Measurements from ENCODE around the gene ZFP64.
"Not testable (repeated sequence)": the region's sequence is repeated elsewhere in the genome, so short reads cannot be mapped to it uniquely, and the experiment has no call there.

Gene ZFP64

GRCh38 chr20:52204136-52204535 lies 12.6 kb upstream of the ZFP64 start:
- no peak for DNase-seq (ENCODE audit: low read depth in 2 of 2)

GRCh38 chr20:52201395-52201794 lies 9.8 kb upstream of the ZFP64 start:
- DNase-seq (ENCODE audit: low read depth in 2 of 2) = no peak

GRCh38 chr20:52200870-52201269 lies 9.3 kb upstream of the ZFP64 start:
- DNase-seq (ENCODE audit: low read depth in 2 of 2) = no peak

- DNase-seq (ENCODE audit: low read depth in 2 of 2) = no peak
Observed at GRCh38 chr20:52196845-52197244, 5.3 kb upstream of the ZFP64 start.

DNA sequence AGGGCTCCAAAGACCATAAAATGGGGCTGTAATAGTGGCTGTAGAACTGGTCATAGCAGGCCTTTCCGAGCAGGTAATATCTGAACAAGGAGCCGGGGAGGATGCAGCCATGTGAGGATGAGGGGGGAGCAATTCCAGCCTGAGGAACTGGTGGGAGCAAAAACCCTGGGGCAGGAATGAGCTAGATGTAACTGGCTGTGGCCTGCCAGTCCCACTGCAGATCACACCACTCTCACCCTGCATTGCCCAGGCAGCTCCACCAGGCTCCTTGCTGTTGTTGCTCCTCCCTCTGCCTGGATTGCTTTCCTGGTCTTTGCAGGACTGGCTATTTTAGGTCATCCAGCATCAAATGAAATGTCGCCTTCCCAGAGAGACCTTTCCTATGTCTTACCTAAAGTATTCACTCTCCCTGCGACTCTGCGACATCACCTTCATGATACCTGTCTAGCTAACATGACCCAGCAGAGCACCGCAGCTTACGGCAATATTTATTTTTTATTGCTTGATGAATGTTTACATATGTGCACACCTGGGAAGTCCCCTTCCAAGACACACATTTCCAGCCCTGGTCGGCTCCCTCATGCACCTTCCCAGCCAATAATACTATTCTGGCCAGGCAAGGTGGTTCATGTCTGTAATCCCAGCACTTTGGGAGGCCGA lies 2.4 kb upstream of the ZFP64 start:
- no peak for DNase-seq (ENCODE audit: low read depth in 2 of 2)

GRCh38 chr20:52193133-52193532 lies 1.6 kb upstream of the ZFP64 start:
- DNase-seq (ENCODE audit: low read depth in 2 of 2) = no peak

DNA sequence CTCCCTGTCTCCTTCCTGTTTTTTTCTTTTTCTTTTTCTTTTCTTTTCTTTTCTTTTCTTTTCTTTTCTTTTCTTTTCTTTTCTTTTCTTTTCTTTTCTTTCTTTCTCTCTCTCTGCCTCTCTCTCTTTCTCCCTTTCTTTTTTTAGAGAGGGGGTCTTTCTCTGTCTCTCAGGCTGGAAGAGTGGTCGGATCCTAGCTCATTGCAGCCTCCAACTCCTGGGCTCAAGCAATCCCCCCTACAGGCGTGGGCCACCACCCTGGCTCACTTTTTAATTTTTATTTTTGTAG lies 1.1 kb upstream of the ZFP64 start:
- not testable (repeated sequence) for DNase-seq (ENCODE audit: low read depth in 2 of 2)

GRCh38 chr20:52191916-52192718 lies 538 bp upstream of the ZFP64 start:
- no peak for DNase-seq (ENCODE audit: low read depth in 2 of 2)

DNA sequence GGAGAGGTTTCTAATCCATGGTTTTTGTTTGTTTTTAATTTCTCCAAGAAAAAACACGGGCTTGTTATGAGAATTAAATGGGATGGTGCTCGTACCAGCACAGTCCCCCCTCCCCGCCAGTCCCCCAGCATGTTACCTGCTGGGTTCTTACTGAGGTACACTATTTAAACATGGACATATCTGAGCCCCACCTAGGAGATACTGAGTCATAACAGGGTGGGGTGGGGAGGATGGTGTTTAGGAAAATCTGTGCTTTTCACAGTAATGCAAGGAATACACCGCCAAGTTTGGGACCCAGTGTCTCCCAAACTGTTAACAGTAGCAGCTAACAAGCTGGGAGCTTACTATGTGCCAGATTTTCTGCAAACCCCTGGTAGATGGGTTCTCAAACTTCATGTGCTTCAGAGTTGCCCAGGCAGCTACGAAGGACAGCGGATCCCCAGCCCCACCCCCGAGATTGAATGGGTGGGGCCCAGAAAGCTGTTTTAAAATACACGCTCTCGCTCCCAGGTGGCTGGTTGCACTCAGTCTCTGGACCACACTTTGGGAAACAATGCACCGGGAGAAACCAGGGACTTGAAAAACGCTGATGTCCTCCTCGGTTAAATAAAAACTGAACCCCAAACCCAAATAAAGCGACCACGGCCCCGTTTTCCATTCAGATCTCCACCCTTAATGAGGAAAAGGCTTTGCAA lies 995 bp downstream of the ZFP64 start:
- no peak for DNase-seq (ENCODE audit: low read depth in 2 of 2)

GRCh38 chr20:52181766-52182165 lies 9.8 kb downstream of the ZFP64 start:
- no peak for DNase-seq (ENCODE audit: low read depth in 2 of 2)

- DNase-seq (ENCODE audit: low read depth in 2 of 2) = no peak
Observed at GRCh38 chr20:52180180-52180840, 11.3 kb downstream of the ZFP64 start.

DNA sequence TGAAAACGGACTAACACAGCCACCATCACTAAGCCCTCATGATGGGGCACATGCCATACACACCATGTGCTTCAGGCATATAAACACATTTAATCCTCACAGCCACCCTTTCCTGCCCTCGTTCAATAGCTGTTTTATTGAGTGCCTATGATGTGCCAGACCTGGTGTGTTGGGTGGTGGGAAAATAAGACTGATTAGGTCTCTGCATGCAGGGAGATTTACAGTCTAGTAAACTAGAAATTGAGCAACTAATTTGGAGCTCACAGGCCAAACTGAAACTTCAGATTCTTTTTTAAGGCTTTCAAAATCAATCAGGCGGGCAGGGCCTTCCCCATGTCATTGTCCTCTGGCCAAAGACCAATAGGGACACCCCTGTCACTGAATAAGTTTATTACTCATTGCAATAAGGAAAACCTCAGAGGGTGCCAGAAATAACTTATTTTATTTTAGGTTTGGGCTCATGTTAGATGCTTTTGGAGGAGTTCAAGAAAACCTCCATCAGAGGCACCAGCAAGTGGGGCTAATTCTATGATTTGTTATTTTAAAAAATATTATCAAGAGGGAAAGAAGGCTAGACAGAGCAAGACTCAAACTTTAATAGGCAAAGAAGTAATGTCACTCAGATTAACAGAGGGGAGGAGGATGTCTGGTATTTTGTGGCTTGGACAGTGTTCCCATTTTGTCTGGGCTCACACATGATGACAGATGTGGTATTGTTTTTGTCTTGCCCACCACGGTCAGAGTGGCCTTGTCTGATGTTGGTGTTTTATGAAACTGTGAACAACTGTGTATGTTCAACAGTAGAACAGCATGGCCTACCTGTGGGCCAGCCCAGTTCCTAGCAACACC lies 12.0 kb downstream of the ZFP64 start:
- DNase-seq (ENCODE audit: low read depth in 2 of 2) = no peak

DNA sequence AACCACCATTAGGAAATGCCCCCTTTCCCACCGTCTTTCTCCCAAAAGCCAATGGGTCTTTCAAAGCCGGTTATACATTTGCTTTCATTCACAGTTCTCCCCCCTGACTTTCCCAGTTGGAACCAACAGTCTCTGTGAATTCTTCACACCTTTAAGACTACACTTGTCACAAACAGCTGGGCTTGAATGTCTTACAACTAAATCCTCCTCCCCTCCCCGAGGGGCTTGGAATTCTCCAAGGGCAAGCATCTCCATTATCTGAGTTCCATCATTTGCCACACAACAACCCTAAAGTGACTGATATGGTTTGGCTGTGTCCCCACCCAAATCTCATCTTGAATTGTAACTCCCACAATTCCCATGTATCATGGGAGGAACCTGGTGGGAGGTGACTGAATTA lies 12.9 kb downstream of the ZFP64 start:
- no peak for DNase-seq (ENCODE audit: low read depth in 2 of 2)

- no peak for DNase-seq (ENCODE audit: low read depth in 2 of 2)
Observed at GRCh38 chr20:52175840-52176239, 15.7 kb downstream of the ZFP64 start.

- DNase-seq (ENCODE audit: low read depth in 2 of 2) = no peak
Observed at GRCh38 chr20:52172392-52173047, 19.1 kb downstream of the ZFP64 start.

- no peak for DNase-seq (ENCODE audit: low read depth in 2 of 2)
Observed at GRCh38 chr20:52171025-52171424, 20.6 kb downstream of the ZFP64 start.

DNA sequence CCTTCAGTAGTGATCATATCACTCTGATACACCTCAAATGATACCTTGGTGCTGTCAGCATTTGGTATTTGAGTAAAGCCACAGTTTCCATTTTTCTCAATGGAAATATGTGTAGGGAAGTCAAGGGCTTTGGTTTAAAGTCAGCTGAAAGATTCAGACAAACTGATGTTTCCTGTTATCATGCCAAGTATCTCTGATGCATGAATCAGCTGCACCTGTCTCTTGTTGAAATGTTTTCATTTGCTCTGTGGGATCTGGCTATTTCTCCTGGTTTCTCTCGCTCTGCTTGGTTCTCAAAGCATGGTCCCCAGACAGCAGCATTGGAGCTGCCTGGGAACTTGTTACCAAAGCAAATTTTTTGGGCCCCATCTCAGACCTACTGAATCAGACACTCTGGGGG lies 23.5 kb downstream of the ZFP64 start:
- no peak for DNase-seq (ENCODE audit: low read depth in 2 of 2)

GRCh38 chr20:52167232-52167840 lies 24.2 kb downstream of the ZFP64 start:
- no peak for DNase-seq (ENCODE audit: low read depth in 2 of 2)

GRCh38 chr20:52166150-52166549 lies 25.4 kb downstream of the ZFP64 start:
- no peak for DNase-seq (ENCODE audit: low read depth in 2 of 2)

DNA sequence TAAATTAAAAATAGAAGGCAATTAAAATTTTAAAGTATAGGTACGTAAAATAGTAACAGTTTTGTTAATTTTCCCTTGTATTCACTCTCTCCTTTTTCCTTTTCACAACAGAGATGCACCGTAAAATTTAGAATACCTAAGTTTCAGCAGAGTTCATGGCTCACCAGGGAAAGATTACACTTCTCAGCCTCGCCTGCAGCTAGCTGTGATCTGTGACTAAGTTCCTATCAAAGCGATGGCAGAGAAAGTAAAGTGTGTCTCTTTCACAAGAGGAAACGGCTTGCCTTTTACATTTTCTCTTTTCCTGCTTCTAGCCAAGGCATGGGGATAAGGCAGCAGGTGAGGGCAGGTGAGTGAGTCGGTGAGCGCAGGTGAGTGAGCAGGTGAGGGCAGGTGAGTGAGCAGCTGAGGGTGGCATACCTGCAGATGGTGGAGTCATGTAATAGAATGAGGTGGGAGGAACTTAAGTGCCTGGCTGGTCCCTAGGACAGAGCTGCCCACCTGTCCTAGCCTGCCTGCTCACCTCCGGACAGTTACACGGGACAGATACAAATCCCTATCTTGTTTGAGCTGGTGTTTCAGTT lies 30.9 kb downstream of the ZFP64 start:
- no peak for DNase-seq (ENCODE audit: low read depth in 2 of 2)

All from fibroblast of skin of left quadriceps (primary cell).